Omental fat pad (tissue), 4 donors: Measurements from ENCODE around the gene ZFP64. TPM values are rescaled to one million over a fixed set of nuclear protein-coding genes. Genes with fewer than 3 reads are reported as not detected.

Experiments
- ATAC-seq: fragments of 150-250 bp; one replicate; pipeline ENCODE4 v1.9.1; 2016; ENCODE audit warnings: mild to moderate bottlenecking, moderate library complexity; ENCODE audit not compliant: low FRiP score
- DNase-seq: peaks from one replicate; pipeline ENCODE4 v3.0.0-alpha.2; 2019; ENCODE audit warnings: low spot score
- CTCF ChIP-seq, 3 donors: fragments of 450-650 bp; IDR thresholded peaks; one replicate each; pipeline ENCODE4 v1.5.1; 2016 to 2017; ENCODE audit warnings: antibody characterized with exemption in 3 of 3, mild to moderate bottlenecking in 3 of 3, moderate library complexity in 2 of 3
- total RNA-seq, 4 donors: library from RNA; depleted of rRNA; stranded (reverse); fragments of >200 nt; gene quantifications; one replicate each; pipeline ENCODE4 v1.1.0, GENCODE V29; 2016

Gene ZFP64
- total RNA-seq: 1 to 10 TPM; 7.1 to 9.3 (median 9.3) TPM

DNA sequence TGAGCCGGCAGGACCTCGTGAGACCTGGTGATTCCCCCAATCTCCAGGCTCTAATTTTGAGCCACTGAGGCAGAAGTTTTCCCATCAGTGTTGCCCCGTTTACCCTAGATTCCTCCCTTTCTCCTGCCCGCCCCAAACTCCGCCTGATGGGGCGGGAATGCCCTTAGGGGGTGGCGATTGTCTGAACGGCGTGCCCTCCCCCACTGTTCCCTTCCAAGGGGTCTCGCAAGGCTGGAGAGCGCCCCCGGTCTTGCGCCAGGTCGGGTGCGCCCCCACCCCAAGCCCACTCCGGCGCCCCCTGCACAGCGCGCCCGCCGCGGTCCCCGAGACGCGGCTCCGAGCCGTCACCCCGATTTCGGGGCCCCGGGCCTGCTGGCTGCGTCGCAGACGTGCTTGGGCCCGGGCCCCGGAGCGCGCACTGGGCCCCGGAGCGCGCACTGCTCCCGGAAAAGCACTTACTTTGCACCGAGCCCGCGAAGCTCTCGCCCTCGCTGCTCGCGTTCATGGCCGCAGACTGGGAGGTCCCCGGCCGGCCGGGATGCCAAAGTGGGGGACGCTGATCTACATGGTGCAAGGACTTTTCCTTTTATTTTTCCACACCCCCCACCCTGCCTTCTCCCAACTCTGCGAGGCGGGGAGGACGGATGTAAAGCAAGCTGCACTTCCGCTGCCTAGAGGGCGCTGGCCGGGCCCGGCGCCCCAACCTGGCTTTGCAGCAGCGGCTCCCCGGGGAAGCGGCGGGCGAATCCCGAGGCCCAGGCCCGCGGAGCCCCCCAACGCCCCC lies at the start of gene ZFP64:
TSS of gene ZFP64 (minus strand) at position 648 of the 784 bp plus-strand sequence. CDS start at position 505, 143 bp downstream.
- DNase-seq: no peak
- TF ChIP-seq CTCF (IDR thresholded peaks at IDR 0.05): no peak
- ATAC-seq: peak; percentile 90

- DNase-seq: no peak
- TF ChIP-seq CTCF (IDR thresholded peaks at IDR 0.05): no peak
- ATAC-seq: no peak
These were observed 49.2 kb upstream of the ZFP64 start for GRCh38 chr20:52240802-52241201.

- no peak for DNase-seq
- TF ChIP-seq CTCF (IDR thresholded peaks at IDR 0.05): no peak
- no peak for ATAC-seq
These were observed 47.5 kb upstream of the ZFP64 start for GRCh38 chr20:52239102-52239501.

DNA sequence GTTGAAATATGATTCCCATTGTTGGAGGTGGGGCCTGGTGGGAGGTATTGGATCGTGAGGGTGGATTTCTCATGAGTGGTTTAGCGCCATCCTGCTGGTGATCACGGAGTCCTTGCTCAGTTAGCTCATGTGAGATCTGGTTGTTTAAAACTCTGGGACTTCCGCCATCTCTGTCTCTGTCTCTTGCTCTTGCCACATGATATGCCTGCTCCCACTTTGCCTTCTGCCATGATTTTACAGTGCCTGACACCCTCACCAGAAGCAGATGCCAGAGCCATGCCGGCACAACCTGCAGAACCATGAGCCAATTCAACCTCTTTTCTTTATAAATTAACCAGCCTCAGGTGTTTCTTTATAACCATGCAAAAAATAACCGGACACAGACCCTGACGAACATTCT lies 44.7 kb upstream of the ZFP64 start:
- TF ChIP-seq CTCF (IDR thresholded peaks at IDR 0.05): no peak
- DNase-seq (no peak), ATAC-seq (no peak)

DNA sequence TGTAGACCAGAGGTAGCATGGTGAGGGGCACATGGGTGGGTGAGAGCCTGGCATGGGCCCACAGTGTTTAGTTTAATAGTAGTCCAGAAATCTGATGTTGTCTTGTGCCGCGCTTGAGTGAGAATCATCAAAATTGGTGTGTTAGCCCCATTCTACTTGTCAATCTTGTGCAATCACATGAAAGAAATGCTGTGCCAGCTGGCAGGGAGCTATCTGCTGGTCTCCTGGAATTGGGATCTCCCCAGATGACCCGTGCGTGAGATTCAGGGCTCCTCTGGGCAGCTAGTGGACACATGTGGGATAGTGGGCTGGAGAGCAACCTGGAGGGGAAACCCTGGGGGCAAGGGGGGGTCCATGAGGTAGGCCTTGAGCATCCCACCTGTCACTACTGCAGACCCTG lies 43.5 kb upstream of the ZFP64 start:
- no peak for TF ChIP-seq CTCF (IDR thresholded peaks at IDR 0.05)
- ATAC-seq: no peak

DNA sequence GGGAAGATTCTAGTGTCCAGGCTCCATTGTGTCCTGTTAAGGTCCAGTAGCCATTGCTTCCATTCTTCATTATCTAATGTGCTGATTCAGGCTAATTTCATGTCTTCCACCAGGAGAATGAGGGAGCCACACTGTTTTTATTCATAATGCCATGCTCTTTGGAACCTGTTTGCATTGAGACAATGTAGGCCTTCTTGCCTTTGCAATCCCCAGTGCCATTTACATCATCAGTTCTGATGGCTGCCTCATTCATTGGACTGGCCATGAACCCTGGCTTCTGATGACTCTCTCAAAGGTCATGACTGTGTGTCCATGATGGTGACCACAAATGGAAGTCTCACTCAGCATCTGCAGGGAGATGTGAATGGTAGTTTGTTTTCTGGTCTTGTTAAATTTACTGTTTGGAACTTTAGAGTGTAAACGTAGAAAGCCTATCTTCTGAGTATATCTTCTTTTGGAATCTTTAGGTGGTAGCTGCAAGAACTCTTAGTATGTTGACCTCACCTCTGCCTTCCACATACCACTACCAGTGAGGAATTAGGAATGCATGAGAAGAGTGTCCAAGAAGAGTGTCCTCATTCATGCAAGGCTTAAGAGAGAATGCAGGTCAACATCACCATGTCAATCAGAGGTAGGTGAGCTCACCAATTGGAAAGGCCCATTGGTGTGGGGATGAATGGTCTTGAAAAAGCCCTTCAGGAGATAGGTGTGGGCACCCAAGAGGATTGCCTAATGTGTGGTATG lies 42.9 kb upstream of the ZFP64 start:
- DNase-seq (no peak), ATAC-seq (no peak)
- no peak for TF ChIP-seq CTCF (IDR thresholded peaks at IDR 0.05)

More for the DNA sequence above, 43.5 kb upstream of the ZFP64 start:
- no peak for DNase-seq
